ENCODE data around the gene SIAH1.
A peak's percentile ranks its signal among the peaks of the same experiment; 100 is the strongest.
"Not testable (repeated sequence)": the region's sequence is repeated elsewhere in the genome, so short reads cannot be mapped to it uniquely, and the experiment has no call there.

SIAH1 gene

DNA sequence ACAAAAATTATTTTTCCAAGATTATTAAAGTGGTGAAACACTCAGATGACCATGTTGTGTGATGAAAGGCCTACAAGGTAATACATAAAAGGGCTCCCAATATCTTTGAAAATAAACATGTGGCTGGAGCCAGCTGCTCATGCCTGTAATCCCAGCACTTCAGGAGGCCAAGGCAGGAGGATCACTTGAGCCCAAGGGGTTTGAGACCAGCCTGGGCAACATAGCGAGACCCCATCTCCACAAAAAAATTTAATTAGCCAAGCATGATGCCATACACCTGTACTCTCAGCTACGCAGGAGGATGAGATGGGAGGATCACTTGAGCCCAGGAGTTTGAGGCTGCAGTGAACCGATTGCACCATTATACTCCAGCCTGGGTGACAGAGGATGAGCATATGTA is 26.8 kb downstream of the SIAH1 start:
- H3K4me3 ChIP-seq (ENCODE audit: control insufficient read depth, low read depth, low read length), result no peak overlapping the region
- TF ChIP-seq, protein P1, sequence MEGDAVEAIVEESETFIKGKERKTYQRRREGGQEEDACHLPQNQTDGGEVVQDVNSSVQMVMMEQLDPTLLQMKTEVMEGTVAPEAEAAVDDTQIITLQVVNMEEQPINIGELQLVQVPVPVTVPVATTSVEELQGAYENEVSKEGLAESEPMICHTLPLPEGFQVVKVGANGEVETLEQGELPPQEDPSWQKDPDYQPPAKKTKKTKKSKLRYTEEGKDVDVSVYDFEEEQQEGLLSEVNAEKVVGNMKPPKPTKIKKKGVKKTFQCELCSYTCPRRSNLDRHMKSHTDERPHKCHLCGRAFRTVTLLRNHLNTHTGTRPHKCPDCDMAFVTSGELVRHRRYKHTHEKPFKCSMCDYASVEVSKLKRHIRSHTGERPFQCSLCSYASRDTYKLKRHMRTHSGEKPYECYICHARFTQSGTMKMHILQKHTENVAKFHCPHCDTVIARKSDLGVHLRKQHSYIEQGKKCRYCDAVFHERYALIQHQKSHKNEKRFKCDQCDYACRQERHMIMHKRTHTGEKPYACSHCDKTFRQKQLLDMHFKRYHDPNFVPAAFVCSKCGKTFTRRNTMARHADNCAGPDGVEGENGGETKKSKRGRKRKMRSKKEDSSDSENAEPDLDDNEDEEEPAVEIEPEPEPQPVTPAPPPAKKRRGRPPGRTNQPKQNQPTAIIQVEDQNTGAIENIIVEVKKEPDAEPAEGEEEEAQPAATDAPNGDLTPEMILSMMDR (conservative IDR thresholded peaks at IDR 0.05; ENCODE audit: control insufficient read depth, insufficient read depth, low read depth, low read length), result no peak
- no peak for DNase-seq (ENCODE audit: low read depth)

DNA sequence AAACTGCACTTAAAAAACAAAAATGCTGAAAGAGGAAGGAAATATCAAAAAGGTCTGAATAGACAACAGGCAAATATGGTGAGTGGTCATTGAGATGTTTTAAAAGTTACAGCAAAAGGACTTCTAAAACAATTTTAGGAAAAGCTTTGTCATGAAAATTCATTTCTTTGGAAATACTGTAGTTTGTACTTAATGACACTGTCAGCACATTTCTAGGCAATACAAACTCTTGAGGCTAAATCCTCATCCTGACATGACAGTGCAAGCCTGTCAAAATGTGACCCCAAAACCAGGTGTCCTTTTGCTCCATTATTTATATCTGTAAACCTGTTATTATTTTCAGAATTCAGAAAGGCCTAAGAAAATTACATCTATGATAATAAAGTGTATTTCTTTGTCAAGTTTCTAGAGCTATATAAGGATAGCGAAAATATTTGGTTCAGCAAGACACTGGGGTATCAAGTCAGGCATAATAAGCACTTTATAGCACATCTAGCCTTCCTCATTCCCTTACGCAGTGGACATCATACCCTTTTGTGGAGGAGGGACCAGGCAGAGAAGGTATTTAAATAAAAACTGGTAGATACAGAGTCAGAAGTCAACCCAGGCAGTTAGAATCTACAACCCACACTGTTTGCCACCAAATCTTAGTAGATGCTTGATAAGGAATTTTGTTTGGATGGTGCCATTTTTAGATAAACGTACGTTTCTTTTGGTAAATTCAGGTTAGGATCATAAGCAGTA is 28.4 kb downstream of the SIAH1 start:
- DNase-seq (ENCODE audit: low read depth), result no peak
- TF ChIP-seq, protein P1 (conservative IDR thresholded peaks at IDR 0.05; ENCODE audit: control insufficient read depth, insufficient read depth, low read depth, low read length), result no peak
- no peak overlapping the region for H3K4me3 ChIP-seq (ENCODE audit: control insufficient read depth, low read depth, low read length)

DNA sequence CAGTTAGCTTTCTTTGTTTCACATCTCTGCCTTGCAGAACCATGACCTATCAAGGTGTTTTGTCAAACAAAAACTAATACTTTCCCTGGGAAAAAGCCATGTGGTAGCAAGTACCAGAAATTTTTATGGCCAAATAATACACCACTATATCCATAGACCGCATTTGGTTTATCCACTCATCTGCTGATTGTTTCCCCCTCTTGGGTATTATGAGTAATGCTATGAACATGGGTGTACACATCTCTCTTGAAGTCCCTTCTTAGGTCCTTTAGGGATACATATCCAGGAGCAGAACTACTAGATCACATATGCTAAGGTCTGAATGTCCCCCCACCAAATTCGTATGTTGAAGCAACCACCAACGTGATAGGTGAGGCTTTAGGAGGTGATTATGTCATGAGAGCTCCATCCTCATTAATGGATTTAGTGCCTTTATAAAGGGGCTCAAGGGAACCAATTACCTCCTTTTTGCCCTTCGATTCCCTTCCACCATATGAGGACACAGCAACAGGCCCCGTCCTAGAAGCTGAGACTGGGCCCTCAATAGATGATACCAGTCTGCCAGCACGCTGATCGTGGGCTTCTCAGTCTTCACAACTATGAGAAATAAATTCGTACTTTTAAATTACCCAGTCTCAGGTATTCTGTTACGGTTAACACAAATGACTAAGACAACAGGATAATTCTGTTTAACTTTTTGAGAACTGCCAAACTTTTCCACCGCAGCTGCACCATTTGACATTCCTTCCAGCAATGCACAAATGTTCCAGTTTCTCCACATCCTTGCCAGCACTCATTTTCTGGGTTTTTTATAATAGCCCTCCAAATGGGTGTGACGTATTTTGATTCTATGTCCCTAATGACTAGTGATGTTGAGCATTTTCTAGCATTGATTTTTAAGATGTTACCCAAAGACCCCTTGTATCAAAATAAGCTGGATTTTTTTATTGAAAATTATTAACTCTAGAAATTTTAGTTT is 30.0 kb downstream of the SIAH1 start:
- no peak overlapping the region for H3K4me3 ChIP-seq (ENCODE audit: control insufficient read depth, low read depth, low read length)
- TF ChIP-seq, protein P1 (conservative IDR thresholded peaks at IDR 0.05; ENCODE audit: control insufficient read depth, insufficient read depth, low read depth, low read length), result no peak
- peak; percentile 59 for DNase-seq (ENCODE audit: low read depth)

DNA sequence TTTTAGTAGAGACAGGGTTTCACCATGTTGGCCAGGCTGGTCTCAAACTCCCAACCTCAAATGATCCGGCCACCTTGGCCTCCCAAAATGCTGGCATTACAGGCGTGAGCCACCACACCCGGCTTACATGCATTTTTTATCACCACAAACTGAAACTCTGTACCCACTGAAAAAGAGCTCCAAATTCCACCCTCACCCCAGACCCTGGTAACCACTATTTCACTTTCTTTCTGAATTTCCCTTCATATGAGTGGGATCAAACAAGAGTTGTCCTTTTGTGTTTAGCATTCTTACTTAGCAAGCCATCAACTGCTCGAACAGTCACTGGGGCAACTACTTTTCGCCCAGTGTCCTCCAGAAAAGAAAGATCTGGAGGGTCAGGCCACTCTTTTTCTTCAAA is 30.8 kb downstream of the SIAH1 start:
- H3K4me3 ChIP-seq (ENCODE audit: control insufficient read depth, low read depth, low read length); DNase-seq (ENCODE audit: low read depth): not testable (repeated sequence)

DNA sequence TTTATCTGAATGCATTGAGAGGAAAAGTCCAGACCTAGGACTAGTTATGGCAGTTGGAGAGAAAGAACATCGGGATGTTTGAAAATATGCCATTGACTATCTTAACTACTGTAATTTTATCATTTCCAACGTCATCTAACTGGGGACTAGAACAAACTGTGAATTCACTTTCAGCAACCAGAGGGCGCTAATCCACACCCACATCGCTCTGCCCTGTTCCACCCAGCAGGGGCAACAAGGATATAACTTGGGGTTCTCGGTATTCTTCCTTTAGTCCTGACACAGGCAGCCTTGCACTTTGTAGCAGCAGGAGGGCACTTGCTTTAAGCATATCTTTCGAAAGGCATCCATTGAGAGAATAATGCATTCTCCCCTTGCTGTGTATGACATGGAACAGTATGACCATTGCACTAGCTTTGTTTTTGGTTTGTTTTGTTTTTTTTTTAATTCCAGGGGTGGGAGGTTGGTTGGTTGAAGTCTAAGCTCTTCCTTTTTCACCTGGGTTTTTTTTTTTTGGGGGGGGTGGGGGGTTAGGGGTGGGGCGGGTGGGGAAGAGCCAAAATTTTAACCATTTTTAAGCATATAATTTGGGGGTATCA is 31.5 kb downstream of the SIAH1 start:
- peak; percentile 78 for DNase-seq (ENCODE audit: low read depth)
- TF ChIP-seq, protein P1 (conservative IDR thresholded peaks at IDR 0.05; ENCODE audit: control insufficient read depth, insufficient read depth, low read depth, low read length), result peak; percentile 98
- H3K4me3 ChIP-seq (ENCODE audit: control insufficient read depth, low read depth, low read length), result no peak overlapping the region

DNA sequence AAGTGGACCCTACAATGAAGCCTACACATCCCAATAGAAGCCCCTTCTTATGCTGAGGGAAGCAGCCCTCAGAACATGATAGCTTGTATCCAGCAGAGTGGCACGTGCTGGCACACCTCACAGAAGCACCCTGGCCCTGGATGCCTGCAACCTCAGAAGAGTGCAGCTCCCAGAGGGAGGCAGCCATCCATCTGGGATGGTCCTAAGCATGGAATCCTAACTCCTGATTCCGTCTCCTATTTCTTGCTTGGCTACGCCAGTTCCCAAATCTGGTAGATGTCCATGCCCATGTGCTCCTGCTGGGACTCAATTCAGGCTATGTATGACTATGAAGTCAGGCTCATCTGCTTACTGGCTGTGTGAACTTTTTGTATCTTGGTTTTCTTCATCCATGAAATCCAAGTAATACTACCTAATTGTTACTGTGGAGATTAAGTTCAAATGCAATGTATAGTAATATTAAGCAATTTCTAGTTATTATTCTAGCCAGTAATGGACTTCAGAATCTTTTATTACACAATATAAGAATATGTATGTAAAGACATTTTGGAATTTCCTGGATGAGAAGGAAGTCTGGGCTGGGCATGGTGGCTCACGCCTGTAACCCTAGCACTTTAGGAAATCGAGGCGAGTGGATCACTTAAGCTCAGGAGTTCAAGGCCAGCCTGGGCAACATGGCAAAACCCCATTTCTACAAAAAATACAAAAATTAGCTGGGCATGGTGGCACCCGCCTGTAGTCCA is 32.4 kb downstream of the SIAH1 start:
- no peak overlapping the region for H3K4me3 ChIP-seq (ENCODE audit: control insufficient read depth, low read depth, low read length)
- TF ChIP-seq, protein P1 (conservative IDR thresholded peaks at IDR 0.05; ENCODE audit: control insufficient read depth, insufficient read depth, low read depth, low read length), result no peak
- DNase-seq (ENCODE audit: low read depth), result no peak

All from fibroblast of mammary gland (primary cell).